Panc1 (cell line): ENCODE results near the gene TCTN1. TPM values are rescaled to one million over a fixed set of nuclear protein-coding genes. Genes with fewer than 3 reads are reported as not detected.
"Not testable (repeated sequence)": the region's sequence is repeated elsewhere in the genome, so short reads cannot be mapped to it uniquely, and the experiment has no call there.

Source experiments
- ATAC-seq: fragments of 200-7000 bp; cut with Tn5 transposase; 2 replicates; pipeline ENCODE4 v1.9.1; 2020; ENCODE audit warnings: mild to moderate bottlenecking, moderate library complexity
- BruUV-seq: library from RNA; stranded (reverse); fragments of 400-500 nt; replicated peaks from 2 replicates; lab custom pipeline; 2021; lab: Mats Ljungman, UMichigan
- CTCF ChIA-PET: fragments of 300-600 bp; sonication (Branson Sonifier 250); formaldehyde crosslinking; loops from one replicate; lab custom pipeline; 2022; ENCODE audit warnings: antibody characterized with exemption; lab: Charles Lee
- POLR2A ChIA-PET: fragments of 300-600 bp; sonication (Branson Sonifier 250); formaldehyde crosslinking; loops from one replicate; lab custom pipeline; 2022; ENCODE audit warnings: antibody characterized with exemption; lab: Charles Lee
- DNase-seq: peaks from one replicate; pipeline ENCODE4 v3.0.0-alpha.2; 2010; ENCODE audit warnings: low read depth, low spot score
- H3K27ac ChIP-seq: 2 replicates; pipeline ENCODE4 v1.5.1; 2011; ENCODE audit warnings: mild to moderate bottlenecking, low read length, inconsistent platforms
- H3K27me3 ChIP-seq: fragments of 200-500 bp; sonication (Bioruptor generic); 2 replicates; pipeline ENCODE4 v1.6.0; 2014; ENCODE audit warnings: low read length, inconsistent platforms; ENCODE audit not compliant: control insufficient read depth, insufficient read depth
- H3K36me3 ChIP-seq: fragments of 200-500 bp; sonication (Bioruptor generic); 2 replicates; pipeline ENCODE4 v1.5.1; 2014; ENCODE audit warnings: inconsistent platforms, mild to moderate bottlenecking, low read length, moderate library complexity; ENCODE audit not compliant: control insufficient read depth, insufficient read depth
- H3K4me1 ChIP-seq: 2 replicates; pipeline ENCODE4 v1.5.1; 2011; ENCODE audit warnings: inconsistent platforms, mild to moderate bottlenecking, low read length, moderate library complexity; ENCODE audit not compliant: control insufficient read depth, insufficient read depth
- H3K4me3 ChIP-seq, 2 experiments: 2 replicates each; pipeline ENCODE4 v1.5.1; 2011 to 2012; ENCODE audit warnings: low read depth in 2 of 2, low read length in 2 of 2, mild to moderate bottlenecking in 2 of 2, inconsistent platforms in 1 of 2, moderate library complexity in 1 of 2
- H3K9me3 ChIP-seq: fragments of 200-500 bp; sonication (Bioruptor generic); 2 replicates; pipeline ENCODE4 v1.5.1; 2014; ENCODE audit warnings: low read depth, mild to moderate bottlenecking, inconsistent platforms, low read length, moderate library complexity; ENCODE audit not compliant: control insufficient read depth, insufficient read depth
- REST ChIP-seq, 2 experiments: IDR thresholded peaks; 2 replicates each; pipeline ENCODE4 v1.6.1; 2011 to 2012; ENCODE audit warnings: low read depth in 2 of 2, control low read depth in 1 of 2, low read length in 1 of 2, mild to moderate bottlenecking in 1 of 2, moderate library complexity in 1 of 2; ENCODE audit not compliant: insufficient read depth in 1 of 2
- SIN3A ChIP-seq: IDR thresholded peaks from 2 replicates; pipeline ENCODE4 v1.6.1; 2012; ENCODE audit warnings: low read depth, mild to moderate bottlenecking, low read length, moderate library complexity, borderline replicate concordance; ENCODE audit not compliant: insufficient read depth
- TCF7L2 ChIP-seq: IDR thresholded peaks from 2 replicates; pipeline ENCODE4 v1.6.1; 2011; ENCODE audit warnings: mild to moderate bottlenecking, low read depth, low read length, inconsistent platforms
- in situ Hi-C: cut with HindIII; loops from 2 replicates; pipeline ENCODE4 v1.10.0; 2016; ENCODE audit warnings: low sequenced_read_pairs, low pct_unique_long_range_greater_than_20kb
- intact Hi-C: fragments of 100-400 bp; cut with micrococcal nuclease; formaldehyde crosslinking; loops from one replicate; pipeline ENCODE4 v1.10.0; 2022; ENCODE audit not compliant: unreplicated experiment
- total RNA-seq: library from RNA; stranded (reverse); gene quantifications from one replicate; pipeline ENCODE4 v1.2.1, GENCODE V29; 2021; ENCODE audit not compliant: unreplicated experiment

TCTN1 gene
- total RNA-seq, 1 experiment from 2014 or later = 28.5 TPM

GRCh38 chr12:110568752-110569151 lies 45.2 kb upstream of the TCTN1 start:
- no TSS peak for BruUV-seq
- intact Hi-C loops = no loop called here
- CTCF ChIA-PET = no interaction called here

GRCh38 chr12:110569838-110570237 lies 44.1 kb upstream of the TCTN1 start:
- CTCF ChIA-PET, H3K27me3 ChIP-seq, POLR2A ChIA-PET, BruUV-seq, ATAC-seq, in situ Hi-C loops, DNase-seq, H3K27ac ChIP-seq, H3K4me3 ChIP-seq, intact Hi-C loops, H3K36me3 ChIP-seq: not testable (repeated sequence)
- H3K9me3 ChIP-seq = peaks cover 12% of the 10 kb centered on the region; the same call in 1 of the 2 replicates
- peaks cover 11% of the 10 kb centered on the region; the same call in 1 of the 2 replicates for H3K4me1 ChIP-seq

More at GRCh38 chr12:110568752-110569151, 45.2 kb upstream of the TCTN1 start:
- in situ Hi-C loops = no loop called here
- peaks cover 12% of the 10 kb centered on the region; the same call in 1 of the 2 replicates for H3K9me3 ChIP-seq
- POLR2A ChIA-PET = no interaction called here
- ATAC-seq (no peak), DNase-seq (no peak)
- no peak for TF ChIP-seq TCF7L2
- TF ChIP-seq REST (IDR thresholded peaks at IDR 0.05; ENCODE audit: insufficient read depth in 1 of 2, low read depth in 2 of 2, low read length in 1 of 2) = no peak
- H3K36me3 ChIP-seq = no peaks in the 10 kb centered on the region
- H3K4me1 ChIP-seq = peaks cover 18% of the 10 kb centered on the region; the same call in 1 of the 2 replicates
- H3K4me3 ChIP-seq = no peak overlapping the region
- H3K27me3 ChIP-seq = no peaks in the 10 kb centered on the region
- no peak overlapping the region for H3K27ac ChIP-seq

GRCh38 chr12:110570798-110571197 lies 43.1 kb upstream of the TCTN1 start:
- H3K4me3 ChIP-seq, POLR2A ChIA-PET, H3K36me3 ChIP-seq, H3K27me3 ChIP-seq, ATAC-seq, intact Hi-C loops, DNase-seq, in situ Hi-C loops, CTCF ChIA-PET, BruUV-seq, H3K27ac ChIP-seq: not testable (repeated sequence)
- Histone ChIP-seq H3K9me3 (peaks cover 12% of the 10 kb centered on the region; the same call in 1 of the 2 replicates), H3K4me1 (peaks cover 17% of the 10 kb centered on the region)

GRCh38 chr12:110574044-110574443 lies 39.9 kb upstream of the TCTN1 start:
- CTCF ChIA-PET = no interaction called here
- intact Hi-C loops = no loop called here
- no peak for ATAC-seq
- Histone ChIP-seq H3K36me3 (no peaks in the 10 kb centered on the region), H3K9me3 (peaks cover 12% of the 10 kb centered on the region; the same call in 1 of the 2 replicates), H3K4me1 (peaks cover 24% of the 10 kb centered on the region), H3K27ac (no peak overlapping the region), H3K4me3 (no peak overlapping the region), H3K27me3 (no peaks in the 10 kb centered on the region)
- in situ Hi-C loops = no loop called here
- no peak for TF ChIP-seq SIN3A
- no TSS peak for BruUV-seq
- POLR2A ChIA-PET = interaction anchor here (0.6 kb wide), 2 partner anchors 179 to 1849 kb away, joined by 7 read pairs; no protein-coding TSS in a partner anchor
- no peak for DNase-seq

- H3K27me3 ChIP-seq, BruUV-seq, H3K36me3 ChIP-seq, H3K4me3 ChIP-seq, DNase-seq, CTCF ChIA-PET, H3K9me3 ChIP-seq, in situ Hi-C loops, ATAC-seq, intact Hi-C loops, H3K27ac ChIP-seq: not testable (repeated sequence)
- peaks cover 24% of the 10 kb centered on the region for H3K4me1 ChIP-seq
- POLR2A ChIA-PET = interaction anchor here (0.6 kb wide), 1 partner anchor 178 kb away, joined by 7 read pairs; no protein-coding TSS in a partner anchor
Measured at GRCh38 chr12:110574717-110575230, 39.2 kb upstream of the TCTN1 start.
